Measurements from ENCODE around the gene MTMR2.

The MTMR2 gene

DNA sequence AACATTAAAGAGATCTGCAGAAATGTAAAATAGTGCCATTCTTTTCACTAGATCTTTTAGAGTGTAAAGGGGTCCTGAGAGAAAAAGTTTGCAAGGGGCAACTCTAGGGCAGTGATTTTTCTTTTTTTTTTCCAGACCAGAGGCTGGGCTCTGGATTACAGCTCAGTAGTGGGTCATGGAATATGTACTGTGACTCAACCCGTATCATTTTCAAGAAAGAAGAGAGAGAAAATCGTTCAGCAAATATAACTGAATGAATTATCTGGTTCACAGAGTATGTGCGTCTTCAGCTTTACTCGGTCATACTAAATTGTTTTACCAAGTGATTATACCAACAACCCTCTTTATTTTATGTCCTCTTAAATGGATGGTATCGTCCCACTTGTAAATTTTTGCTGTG, 129.8 kb downstream of the MTMR2 start:
- Mint-ChIP-seq H3K9me3 (no peaks in the 10 kb centered on the region), H3K27me3 (no peaks in the 10 kb centered on the region), H3K36me3 (ENCODE audit: low read depth) (peaks cover 35% of the 10 kb centered on the region), H3K4me3 (no peak overlapping the region), H3K4me1 (ENCODE audit: low read depth) (peaks cover 50% of the 10 kb centered on the region), H3K27ac (no peak overlapping the region)

DNA sequence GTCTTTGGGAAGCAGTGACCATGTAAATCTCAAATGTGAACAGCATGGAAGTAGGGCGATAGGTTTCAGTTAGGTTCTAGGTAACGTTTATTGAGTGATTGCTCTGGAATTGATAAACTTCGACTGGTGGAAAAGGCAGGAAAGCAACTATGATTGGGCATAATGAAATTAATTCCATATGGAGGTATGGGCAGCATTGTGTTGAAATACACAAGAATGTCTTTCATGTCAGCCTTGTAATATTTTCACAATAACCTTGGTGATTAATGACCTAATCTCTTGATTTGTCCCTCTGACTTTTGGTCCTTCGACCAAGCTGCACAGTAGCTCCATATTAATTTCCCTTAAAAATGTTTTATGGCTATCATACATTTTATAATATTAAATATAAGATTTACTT, 130.8 kb downstream of the MTMR2 start:
- Mint-ChIP-seq H3K4me1 (ENCODE audit: low read depth) (peaks cover 57% of the 10 kb centered on the region), H3K36me3 (ENCODE audit: low read depth) (peaks cover 39% of the 10 kb centered on the region), H3K27me3 (no peaks in the 10 kb centered on the region), H3K9me3 (no peaks in the 10 kb centered on the region), H3K4me3 (peak overlapping the region; percentile 53), H3K27ac (peak overlapping the region; percentile 13)

DNA sequence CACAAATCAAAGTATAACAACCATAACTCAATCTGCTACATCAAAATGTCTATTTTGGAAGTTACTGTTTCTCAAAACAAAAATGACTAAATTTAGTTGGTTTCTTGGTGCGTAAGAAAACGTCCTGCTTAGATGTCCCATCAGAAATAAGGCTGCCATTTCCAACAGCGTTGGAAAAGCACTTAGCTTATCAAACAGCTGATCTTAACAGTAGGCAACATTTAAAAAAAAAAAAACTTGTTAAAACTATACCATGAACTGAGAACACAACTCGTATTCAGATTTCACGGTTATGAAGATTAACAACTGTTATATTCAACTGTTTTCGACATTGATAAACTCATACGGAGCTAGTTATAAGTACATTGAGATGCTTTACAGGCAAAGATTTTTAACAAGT, 131.2 kb downstream of the MTMR2 start:
- peaks cover 43% of the 10 kb centered on the region for H3K36me3 Mint-ChIP-seq (ENCODE audit: low read depth)
- no peaks in the 10 kb centered on the region for H3K9me3 Mint-ChIP-seq
- peak overlapping the region; percentile 13 for H3K27ac Mint-ChIP-seq
- peak overlapping the region; percentile 53 for H3K4me3 Mint-ChIP-seq
- no peaks in the 10 kb centered on the region for H3K27me3 Mint-ChIP-seq
- H3K4me1 Mint-ChIP-seq (ENCODE audit: low read depth) = peaks cover 57% of the 10 kb centered on the region

DNA sequence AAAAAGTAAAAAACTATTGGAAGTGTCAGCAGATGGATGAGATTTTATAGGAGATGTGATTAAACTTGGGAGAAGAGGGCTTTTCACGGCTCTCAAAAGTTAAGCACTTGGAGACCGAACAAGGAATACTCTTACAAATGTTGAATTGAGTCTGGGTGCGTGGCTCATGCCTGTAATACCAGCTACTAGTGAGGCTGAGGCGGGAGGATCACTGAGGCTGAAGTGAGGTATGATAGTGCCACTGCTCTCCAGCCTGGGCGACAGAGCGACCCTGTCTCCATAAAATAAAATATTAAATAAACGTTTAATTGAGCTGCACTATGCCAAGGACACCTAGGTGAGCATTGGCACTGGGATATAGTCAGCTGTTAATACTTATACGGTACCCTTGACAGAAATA, 131.7 kb downstream of the MTMR2 start:
- no peaks in the 10 kb centered on the region for H3K9me3 Mint-ChIP-seq
- peak overlapping the region; percentile 97 for H3K4me3 Mint-ChIP-seq
- H3K27me3 Mint-ChIP-seq = no peaks in the 10 kb centered on the region
- peaks cover 48% of the 10 kb centered on the region for H3K36me3 Mint-ChIP-seq (ENCODE audit: low read depth)
- H3K27ac Mint-ChIP-seq = no peak overlapping the region
- H3K4me1 Mint-ChIP-seq (ENCODE audit: low read depth) = peaks cover 57% of the 10 kb centered on the region

DNA sequence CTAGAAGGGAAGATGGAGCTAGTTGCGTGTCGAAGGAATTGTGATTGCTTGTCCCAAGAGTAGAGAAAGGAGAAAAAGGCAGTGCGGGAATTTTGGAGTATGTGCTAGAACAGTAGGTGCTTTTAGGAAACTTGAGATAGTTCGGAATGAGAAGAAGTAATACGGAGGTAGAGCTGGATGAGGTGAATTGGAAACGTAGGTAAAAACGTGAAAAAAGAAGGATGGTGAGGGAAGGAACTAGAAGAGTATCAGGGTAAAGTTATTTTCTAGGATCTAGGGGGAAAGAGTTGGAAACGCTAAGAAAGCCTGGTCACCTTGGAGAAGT, 132.2 kb downstream of the MTMR2 start:
- Mint-ChIP-seq H3K4me1 (ENCODE audit: low read depth) (peaks cover 61% of the 10 kb centered on the region), H3K27me3 (no peaks in the 10 kb centered on the region), H3K4me3 (peak overlapping the region; percentile 97), H3K36me3 (ENCODE audit: low read depth) (peaks cover 53% of the 10 kb centered on the region), H3K9me3 (no peaks in the 10 kb centered on the region), H3K27ac (peak overlapping the region; percentile 100)

DNA sequence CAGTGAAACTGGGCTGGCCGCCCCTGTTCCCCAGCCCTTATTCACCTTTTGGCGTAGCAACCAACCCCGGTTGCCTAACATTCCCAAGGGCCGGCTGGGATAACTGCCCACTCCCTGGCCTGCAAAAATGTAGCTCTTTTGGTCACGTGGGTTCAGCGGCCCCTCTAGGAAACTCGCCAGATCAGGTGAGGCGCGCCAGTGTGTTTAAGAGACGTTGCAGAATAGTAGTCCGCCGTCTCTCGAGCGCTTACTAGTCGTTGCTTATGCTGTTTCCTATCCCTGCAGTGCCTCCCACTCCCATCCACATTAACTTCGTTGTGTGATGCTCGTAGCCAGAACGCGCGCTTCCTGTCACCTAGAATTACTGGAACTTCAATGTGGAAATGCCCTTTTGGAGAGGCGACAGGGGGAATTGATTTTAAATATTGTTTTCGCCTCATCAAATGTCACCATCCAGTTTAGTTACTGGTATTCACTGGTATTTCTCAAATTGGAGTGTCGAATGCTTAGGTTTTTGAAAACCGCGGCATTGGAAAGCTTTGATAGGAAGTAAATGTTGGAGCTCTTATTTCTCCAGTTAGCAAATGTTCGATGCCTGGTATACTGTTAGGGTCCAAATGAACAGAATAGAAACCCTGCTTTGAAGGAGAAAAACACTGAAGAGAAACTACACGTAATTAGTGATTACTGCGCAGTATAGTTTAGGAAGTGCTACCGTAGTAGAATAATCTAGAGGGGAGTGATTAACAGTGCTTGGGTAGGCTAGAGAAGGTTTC, 132.8 kb downstream of the MTMR2 start:
- Mint-ChIP-seq H3K9me3 (no peaks in the 10 kb centered on the region), H3K27ac (peak overlapping the region; percentile 100), H3K27me3 (no peaks in the 10 kb centered on the region), H3K36me3 (ENCODE audit: low read depth) (peaks cover 59% of the 10 kb centered on the region), H3K4me1 (ENCODE audit: low read depth) (peaks cover 64% of the 10 kb centered on the region), H3K4me3 (peak overlapping the region; percentile 97)

DNA sequence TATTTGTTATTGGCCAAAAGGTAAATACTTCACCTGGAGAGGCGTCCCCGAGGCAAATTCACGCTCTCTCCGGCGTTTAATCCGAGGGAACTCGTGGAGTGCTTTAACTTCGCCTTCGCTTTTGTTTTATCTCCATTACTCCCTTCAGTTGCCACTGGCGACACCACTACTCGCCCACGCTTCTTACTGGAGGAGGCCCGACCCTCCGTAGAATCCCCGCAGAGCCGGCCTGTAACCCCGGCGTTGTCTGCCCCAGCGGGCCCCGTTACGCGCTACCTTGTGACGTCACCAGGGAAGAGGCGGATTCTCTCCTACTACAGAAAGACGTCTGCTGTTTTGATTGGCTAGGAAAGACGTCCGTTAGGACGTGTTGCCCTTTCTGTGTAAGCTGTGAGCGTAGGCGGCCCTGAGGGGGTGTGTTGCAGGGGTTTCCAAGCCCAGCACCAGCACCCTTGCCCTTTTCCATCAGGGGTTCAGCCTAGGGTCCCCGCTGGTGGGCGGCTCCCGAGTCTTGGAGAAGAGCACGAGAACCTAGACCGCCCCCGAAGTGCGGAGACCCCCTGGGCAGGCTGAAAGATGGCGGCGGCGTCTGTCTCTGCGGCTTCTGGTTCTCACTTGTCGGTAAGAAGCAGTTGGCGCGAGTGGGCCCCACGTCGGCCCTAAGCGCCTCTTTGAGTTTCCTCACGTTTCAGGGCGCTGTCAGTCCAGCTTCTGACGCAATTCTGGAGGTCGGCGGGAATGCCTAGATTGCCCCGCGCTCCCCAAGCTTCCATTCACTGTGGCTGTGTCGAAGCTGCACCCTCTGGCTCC, 133.6 kb downstream of the MTMR2 start, which contains the start of gene CEP57:
CEP57 (plus strand) TSS at position 376 of the 810 bp plus-strand sequence; CDS start at position 577, 201 bp downstream.
- Mint-ChIP-seq H3K4me1 (ENCODE audit: low read depth) (peaks cover 66% of the 10 kb centered on the region), H3K27me3 (no peaks in the 10 kb centered on the region), H3K36me3 (ENCODE audit: low read depth) (peaks cover 59% of the 10 kb centered on the region), H3K9me3 (no peaks in the 10 kb centered on the region), H3K4me3 (peak within 1 kb of the TSS; percentile 97), H3K27ac (peak within 1 kb of the TSS; percentile 100)

DNA sequence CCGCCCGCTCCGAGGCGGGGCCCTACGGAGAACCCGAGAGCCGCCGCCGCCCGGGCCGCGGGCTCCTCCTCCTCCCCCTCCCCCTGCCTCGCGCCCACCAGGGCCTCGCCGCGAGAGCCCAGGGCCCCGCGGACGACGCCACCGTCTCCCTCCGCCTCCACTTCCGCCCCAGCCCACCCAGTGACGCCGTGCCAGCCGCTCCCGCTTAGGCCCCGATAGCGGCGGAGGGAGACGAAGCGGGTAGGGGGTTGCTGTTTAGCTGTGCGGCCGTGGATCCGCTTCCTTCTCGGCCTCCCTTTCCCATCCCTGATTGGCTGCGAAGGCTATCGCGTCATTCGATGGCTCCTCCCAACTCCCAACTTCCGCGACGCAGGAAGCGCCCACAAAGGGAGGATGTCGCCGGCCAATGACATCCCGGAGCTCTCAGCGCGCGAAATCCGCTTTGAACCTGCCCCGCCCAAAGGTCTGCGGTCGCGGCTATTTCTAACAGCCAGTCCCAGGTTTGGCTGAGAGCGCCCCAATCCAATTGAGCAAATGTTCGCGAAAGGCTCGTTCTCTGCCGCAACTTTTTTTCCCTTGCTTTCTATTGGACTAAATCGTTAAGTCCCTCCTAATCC, 134.3 kb downstream of the MTMR2 start, which contains the start of gene FAM76B:
FAM76B (minus strand) TSS at position 277 of the 617 bp plus-strand sequence. CDS start 304 bp downstream, outside the sequence.
- Mint-ChIP-seq H3K4me1 (ENCODE audit: low read depth) (peaks cover 65% of the 10 kb centered on the region), H3K36me3 (ENCODE audit: low read depth) (peaks cover 66% of the 10 kb centered on the region), H3K27ac (peak within 1 kb of the TSS; percentile 100), H3K4me3 (peak within 1 kb of the TSS; percentile 97), H3K27me3 (no peaks in the 10 kb centered on the region), H3K9me3 (no peaks in the 10 kb centered on the region)

DNA sequence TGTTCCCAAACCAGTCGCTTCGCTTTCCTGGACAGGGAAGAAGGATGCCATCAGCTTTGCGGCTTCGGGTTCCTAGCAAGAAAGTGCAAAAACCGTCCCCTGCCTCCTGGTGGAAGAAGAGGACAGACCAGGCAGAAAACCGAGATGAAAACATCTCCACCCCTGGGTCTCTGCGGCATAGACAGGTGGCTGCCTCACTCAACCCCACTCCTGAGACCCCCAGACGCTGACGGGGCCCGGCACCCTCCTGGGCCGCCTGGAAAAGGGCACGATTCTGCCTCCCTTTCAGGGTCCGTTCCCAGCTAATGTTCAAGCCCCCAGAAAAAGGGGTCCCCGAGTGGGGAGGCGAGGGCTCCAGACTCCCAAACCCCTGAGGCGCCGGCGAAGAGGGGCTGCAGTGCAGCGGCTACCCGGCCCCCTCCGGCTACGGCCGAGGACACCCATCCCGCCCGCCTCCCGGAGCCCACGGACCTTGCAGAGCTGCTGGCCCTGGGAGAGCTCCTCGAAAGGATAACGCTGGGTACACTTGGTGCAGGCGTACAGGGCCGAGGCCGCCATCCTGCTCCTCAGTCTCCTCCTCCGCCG, 134.9 kb downstream of the MTMR2 start:
- Mint-ChIP-seq H3K4me3 (peak overlapping the region; percentile 97), H3K9me3 (no peaks in the 10 kb centered on the region), H3K27ac (peak overlapping the region; percentile 86), H3K4me1 (ENCODE audit: low read depth) (peaks cover 61% of the 10 kb centered on the region), H3K27me3 (no peaks in the 10 kb centered on the region), H3K36me3 (ENCODE audit: low read depth) (peaks cover 67% of the 10 kb centered on the region)

All from stimulated activated naive CD8-positive, alpha-beta T cell treated with anti-CD3 and anti-CD28 coated beads, Interleukin-15, Interleukin-2, amounts not matched to agents 100 ng/mL and 50 ng/mL, for 24 hours (primary cell).